Measurements from ENCODE around the gene ISCA2. TPM values are rescaled to one million over a fixed set of nuclear protein-coding genes. Genes with fewer than 3 reads are reported as not detected.

Gene ISCA2
- total RNA-seq, 1 donor from 2014 or later: 40.6 TPM

- H3K4me1 Mint-ChIP-seq: no peaks in the 10 kb centered on the region
- no peak for DNase-seq (ENCODE audit: low read depth, low spot score)
- no peaks in the 10 kb centered on the region for H3K27me3 Mint-ChIP-seq (ENCODE audit: low read depth)
- H3K9me3 Mint-ChIP-seq: no peaks in the 10 kb centered on the region
- H3K36me3 Mint-ChIP-seq (ENCODE audit: low read depth): no peaks in the 10 kb centered on the region
- no peak overlapping the region for H3K27ac Mint-ChIP-seq (ENCODE audit: unreplicated experiment)
- no peak overlapping the region for H3K4me3 Mint-ChIP-seq
- no peak for TF ChIP-seq CTCF (conservative IDR thresholded peaks at IDR 0.05)
These were observed 31.2 kb downstream of the ISCA2 start for GRCh38 chr14:74524812-74525135.

DNA sequence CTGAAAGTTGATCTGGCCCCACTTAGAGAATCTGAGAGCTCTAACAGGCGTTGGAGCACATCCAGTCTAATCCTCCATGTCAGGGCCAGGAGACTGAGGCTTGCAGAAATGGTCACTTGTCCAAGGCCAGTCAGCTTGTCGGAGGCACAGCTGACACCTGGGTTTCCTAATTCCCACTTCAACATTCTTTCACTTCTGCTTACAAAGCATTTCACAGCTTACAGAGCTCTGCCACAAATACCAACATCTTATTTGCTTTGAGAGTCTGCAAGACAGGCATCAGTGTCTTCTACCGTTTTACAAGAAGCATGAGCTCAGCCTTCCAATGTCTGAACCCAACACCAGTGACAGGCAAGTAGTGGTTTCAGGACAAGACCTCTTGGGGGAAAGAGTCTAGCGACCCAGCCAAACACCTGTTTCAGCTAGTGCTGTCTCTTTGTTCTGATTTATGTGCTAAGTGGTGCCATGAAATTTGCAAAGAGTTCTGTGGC is 31.8 kb downstream of the ISCA2 start:
- Mint-ChIP-seq H3K4me3 (no peak overlapping the region), H3K9me3 (no peaks in the 10 kb centered on the region), H3K36me3 (ENCODE audit: low read depth) (no peaks in the 10 kb centered on the region), H3K27ac (ENCODE audit: unreplicated experiment) (no peak overlapping the region), H3K4me1 (no peaks in the 10 kb centered on the region), H3K27me3 (ENCODE audit: low read depth) (no peaks in the 10 kb centered on the region)
- no peak for DNase-seq (ENCODE audit: low read depth, low spot score)
- no peak for TF ChIP-seq CTCF (conservative IDR thresholded peaks at IDR 0.05)

DNA sequence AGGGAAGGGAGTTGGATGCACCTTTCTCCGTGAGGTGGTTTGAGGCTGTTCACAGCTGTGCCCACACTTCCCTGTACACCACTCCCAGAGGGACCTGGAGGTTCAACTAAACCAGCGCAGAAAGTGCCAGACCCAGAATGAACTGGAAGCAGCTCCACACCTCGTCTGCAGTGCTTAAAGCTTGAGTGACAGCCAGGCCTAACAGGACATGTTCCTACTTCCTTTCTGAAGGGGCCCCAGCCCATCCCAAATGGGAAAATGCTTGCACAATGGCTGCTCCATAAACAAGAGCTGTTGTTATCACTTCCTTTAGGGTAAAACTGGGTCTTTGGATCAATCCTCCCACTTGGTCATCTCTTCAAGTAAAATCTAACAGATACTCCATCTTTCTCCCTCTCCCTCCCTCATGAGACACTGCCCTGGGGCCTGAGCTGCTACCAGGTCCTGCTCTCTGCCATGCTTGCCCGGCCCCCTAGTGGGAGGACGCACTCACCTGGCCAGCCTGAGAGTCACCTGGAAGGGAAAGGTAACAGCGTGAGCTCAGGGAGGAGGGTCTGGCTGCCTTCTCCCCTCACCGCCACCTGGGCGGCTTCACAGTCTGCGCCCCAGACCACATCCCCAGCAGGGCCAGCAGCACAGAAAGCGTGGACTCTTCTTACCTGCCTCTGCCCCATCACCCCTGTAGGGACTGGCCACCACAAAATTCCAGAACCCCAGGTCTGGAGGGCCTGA is 33.5 kb downstream of the ISCA2 start:
- Mint-ChIP-seq H3K4me1 (no peaks in the 10 kb centered on the region), H3K36me3 (ENCODE audit: low read depth) (no peaks in the 10 kb centered on the region), H3K27ac (ENCODE audit: unreplicated experiment) (no peak overlapping the region), H3K4me3 (no peak overlapping the region), H3K27me3 (ENCODE audit: low read depth) (no peaks in the 10 kb centered on the region), H3K9me3 (no peaks in the 10 kb centered on the region)
- no peak for TF ChIP-seq CTCF (conservative IDR thresholded peaks at IDR 0.05)
- no peak for DNase-seq (ENCODE audit: low read depth, low spot score)

DNA sequence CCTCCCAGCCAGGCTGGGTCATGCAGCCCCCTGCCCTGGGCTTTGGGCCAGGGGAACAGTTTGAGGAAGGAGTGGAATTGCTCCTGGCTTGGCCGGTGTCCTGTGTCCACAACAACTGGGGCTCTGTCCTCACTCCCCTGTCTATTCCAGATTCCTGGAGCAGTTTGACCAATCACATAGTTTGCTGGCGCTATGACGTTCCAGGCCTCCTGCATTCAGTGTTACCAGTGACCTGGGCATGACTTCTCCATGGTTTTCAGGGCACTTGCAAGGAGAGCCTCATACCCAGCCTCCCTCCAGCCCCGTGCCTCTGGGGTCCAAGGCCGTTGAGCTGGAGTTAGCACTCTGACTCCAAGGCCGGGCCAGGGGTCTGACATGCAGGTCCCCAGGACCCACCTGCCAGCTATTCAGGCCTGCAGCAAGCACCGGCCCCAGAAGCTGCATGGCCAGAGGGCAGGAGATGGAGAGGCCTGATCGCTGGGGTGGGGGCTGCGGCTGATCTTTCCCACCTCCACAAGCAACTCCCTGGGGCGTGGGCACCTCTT is 34.2 kb downstream of the ISCA2 start:
- Mint-ChIP-seq H3K4me3 (no peak overlapping the region), H3K36me3 (ENCODE audit: low read depth) (no peaks in the 10 kb centered on the region), H3K27ac (ENCODE audit: unreplicated experiment) (no peak overlapping the region), H3K27me3 (ENCODE audit: low read depth) (no peaks in the 10 kb centered on the region), H3K9me3 (no peaks in the 10 kb centered on the region), H3K4me1 (no peaks in the 10 kb centered on the region)
- TF ChIP-seq CTCF (conservative IDR thresholded peaks at IDR 0.05): no peak
- DNase-seq (ENCODE audit: low read depth, low spot score): no peak

DNA sequence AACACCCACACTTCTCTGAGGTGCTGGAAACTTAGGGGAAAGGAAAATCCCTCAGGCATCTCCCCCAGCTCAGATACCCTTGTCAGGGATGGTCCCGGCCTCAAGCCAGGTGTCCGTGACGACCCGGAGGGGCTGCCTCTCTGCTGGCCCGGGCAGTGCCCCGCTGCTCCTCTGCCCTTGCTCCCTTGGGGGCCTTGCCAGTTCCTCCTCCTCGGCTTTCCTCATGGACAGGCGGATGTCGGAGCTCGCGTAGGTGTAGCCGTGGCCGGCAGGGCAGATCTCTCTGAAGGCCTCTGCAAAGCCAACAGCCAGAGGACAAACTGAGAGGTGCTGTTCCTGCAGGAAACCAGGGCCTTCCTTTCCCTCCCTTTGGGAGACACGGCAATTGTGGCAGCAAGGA is 34.8 kb downstream of the ISCA2 start:
- H3K4me3 Mint-ChIP-seq: no peak overlapping the region
- no peaks in the 10 kb centered on the region for H3K36me3 Mint-ChIP-seq (ENCODE audit: low read depth)
- no peaks in the 10 kb centered on the region for H3K27me3 Mint-ChIP-seq (ENCODE audit: low read depth)
- TF ChIP-seq CTCF (conservative IDR thresholded peaks at IDR 0.05): no peak
- no peak for DNase-seq (ENCODE audit: low read depth, low spot score)
- no peak overlapping the region for H3K27ac Mint-ChIP-seq (ENCODE audit: unreplicated experiment)
- no peaks in the 10 kb centered on the region for H3K9me3 Mint-ChIP-seq
- no peaks in the 10 kb centered on the region for H3K4me1 Mint-ChIP-seq
